Gastroesophageal sphincter (tissue), 4 donors: ENCODE data around the gene DNASE2B. TPM values are rescaled to one million over a fixed set of nuclear protein-coding genes. Genes with fewer than 3 reads are reported as not detected.

Experiments used
- ATAC-seq: fragments of 150-250 bp; one replicate; pipeline ENCODE4 v1.9.1; 2016; ENCODE audit warnings: mild to moderate bottlenecking, moderate library complexity
- H3K27ac ChIP-seq, 4 donors: fragments of 200-600 bp; sonication (generic) in 3 of 4; 1 replicate in 3 of 4; 2 replicates in 1 of 4; pipeline ENCODE4 v1.5.1; 2016 to 2019
- H3K27me3 ChIP-seq: fragments of 200-600 bp; sonication (generic); one replicate; pipeline ENCODE4 v1.5.1; 2019
- H3K36me3 ChIP-seq, 2 donors: fragments of 200-600 bp; sonication (generic); one replicate each; pipeline ENCODE4 v1.5.1; 2019; ENCODE audit warnings: control low read depth in 1 of 2
- H3K4me1 ChIP-seq, 3 donors: fragments of 200-600 bp; sonication (generic); 1 replicate in 2 of 3; 2 replicates in 1 of 3; pipeline ENCODE4 v1.5.1; 2016 to 2019; ENCODE audit warnings: control low read depth in 2 of 3
- H3K4me3 ChIP-seq, 2 donors: fragments of 200-600 bp; sonication (generic); one replicate each; pipeline ENCODE4 v1.5.1; 2019; ENCODE audit warnings: mild to moderate bottlenecking in 1 of 2, moderate library complexity in 1 of 2
- H3K9me3 ChIP-seq, 3 donors: fragments of 200-600 bp; sonication (generic); one replicate each; pipeline ENCODE4 v1.5.1; 2017 to 2019; ENCODE audit warnings: control low read depth in 2 of 3
- EP300 ChIP-seq: sonication (generic); formaldehyde crosslinking; IDR thresholded peaks from one replicate; pipeline ENCODE4 v1.6.1; 2017; ENCODE audit warnings: antibody characterized with exemption, mild to moderate bottlenecking
- POLR2A ChIP-seq, 2 donors: fragments of 450-650 bp; IDR thresholded peaks; one replicate each; pipeline ENCODE4 v1.6.1; 2017; ENCODE audit warnings: antibody characterized with exemption in 2 of 2, mild to moderate bottlenecking in 2 of 2, moderate library complexity in 1 of 2
- POLR2AphosphoS5 ChIP-seq: sonication (generic); formaldehyde crosslinking; IDR thresholded peaks from one replicate; pipeline ENCODE4 v1.6.1; 2017; ENCODE audit warnings: antibody characterized with exemption
- WGBS, 2 donors: methylation state at CpG; one replicate each; pipeline ENCODE4 v1.1.5; 2018; ENCODE audit warnings: low coverage in 1 of 2; 5-methylcytosine and 5-hydroxymethylcytosine counted together
- total RNA-seq, 4 donors: library from RNA; depleted of rRNA; stranded (reverse); fragments of >200 nt; gene quantifications; one replicate each; pipeline ENCODE4 v1.1.0, GENCODE V29; 2016
- TF ChIP-seq, protein P1 (sequence below), 4 experiments: fragments of 200-600 bp in 2 of 4; fragments of 450-650 bp in 2 of 4; sonication (generic) in 1 of 4; IDR thresholded peaks; one replicate each; pipeline ENCODE4 v1.5.1; 2017 to 2019; ENCODE audit warnings: antibody characterized with exemption in 4 of 4, mild to moderate bottlenecking in 2 of 4, moderate library complexity in 2 of 4

DNASE2B gene
- total RNA-seq, 4 donors from 2014 or later = not detected

- Histone ChIP-seq H3K27ac (peak overlapping the region in 1 of 4 donors; percentile 54), H3K9me3 (no peaks in the 10 kb centered on the region), H3K4me3 (no peak overlapping the region), H3K36me3 (no peaks in the 10 kb centered on the region), H3K4me1 (peaks cover 0 to 27% (median 8%) of the 10 kb centered on the region in 3 donors), H3K27me3 (no peaks in the 10 kb centered on the region)
- WGBS, 2 donors = 62 to 86% methylated on average over 1 to 2 of the region's 2 CpGs
- TF ChIP-seq EP300 (no peak), POLR2AphosphoS5 (no peak), POLR2A (IDR thresholded peaks at IDR 0.05) (no peak)
- TF ChIP-seq, protein P1, sequence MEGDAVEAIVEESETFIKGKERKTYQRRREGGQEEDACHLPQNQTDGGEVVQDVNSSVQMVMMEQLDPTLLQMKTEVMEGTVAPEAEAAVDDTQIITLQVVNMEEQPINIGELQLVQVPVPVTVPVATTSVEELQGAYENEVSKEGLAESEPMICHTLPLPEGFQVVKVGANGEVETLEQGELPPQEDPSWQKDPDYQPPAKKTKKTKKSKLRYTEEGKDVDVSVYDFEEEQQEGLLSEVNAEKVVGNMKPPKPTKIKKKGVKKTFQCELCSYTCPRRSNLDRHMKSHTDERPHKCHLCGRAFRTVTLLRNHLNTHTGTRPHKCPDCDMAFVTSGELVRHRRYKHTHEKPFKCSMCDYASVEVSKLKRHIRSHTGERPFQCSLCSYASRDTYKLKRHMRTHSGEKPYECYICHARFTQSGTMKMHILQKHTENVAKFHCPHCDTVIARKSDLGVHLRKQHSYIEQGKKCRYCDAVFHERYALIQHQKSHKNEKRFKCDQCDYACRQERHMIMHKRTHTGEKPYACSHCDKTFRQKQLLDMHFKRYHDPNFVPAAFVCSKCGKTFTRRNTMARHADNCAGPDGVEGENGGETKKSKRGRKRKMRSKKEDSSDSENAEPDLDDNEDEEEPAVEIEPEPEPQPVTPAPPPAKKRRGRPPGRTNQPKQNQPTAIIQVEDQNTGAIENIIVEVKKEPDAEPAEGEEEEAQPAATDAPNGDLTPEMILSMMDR (IDR thresholded peaks at IDR 0.05) = no peak
- no peak for ATAC-seq
Observed at GRCh38 chr1:84366786-84367185, 31.5 kb upstream of the DNASE2B start.

DNA sequence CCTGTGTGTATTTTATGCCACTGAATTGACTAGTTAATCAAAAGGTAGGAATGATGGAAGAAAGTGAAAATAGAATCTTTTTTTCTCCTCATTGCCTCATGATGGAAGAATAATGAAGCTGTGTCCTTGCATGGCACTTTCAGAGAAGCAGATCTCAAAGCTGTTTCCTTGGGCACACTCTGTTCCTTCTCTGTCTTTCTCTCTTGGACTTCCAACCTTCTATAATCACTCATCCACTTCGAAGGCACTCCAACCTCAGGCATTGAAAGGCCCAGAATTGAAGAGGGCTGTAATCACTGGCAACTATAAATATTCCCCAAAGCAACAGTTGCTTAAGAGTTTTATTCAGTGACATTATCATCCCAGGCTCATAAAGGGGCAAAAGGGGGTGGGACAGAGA, 31.1 kb upstream of the DNASE2B start:
- Histone ChIP-seq H3K9me3 (no peaks in the 10 kb centered on the region), H3K36me3 (no peaks in the 10 kb centered on the region), H3K27ac (peak overlapping the region in 1 of 4 donors; percentile 54), H3K4me3 (no peak overlapping the region), H3K4me1 (peaks cover 0 to 27% (median 8%) of the 10 kb centered on the region in 3 donors), H3K27me3 (no peaks in the 10 kb centered on the region)
- peak; percentile 53 for ATAC-seq
- TF ChIP-seq POLR2A (IDR thresholded peaks at IDR 0.05) (no peak), EP300 (no peak), POLR2AphosphoS5 (peak; percentile 67)
- TF ChIP-seq, protein P1 (IDR thresholded peaks at IDR 0.05) = no peak
- 78 to 100% methylated on average over 1 of the region's 1 CpG for WGBS, 2 donors

- 86 to 100% methylated on average over 1 to 4 of the region's 5 CpGs for WGBS, 2 donors
- Histone ChIP-seq H3K4me1 (peaks cover 0 to 20% (median 8%) of the 10 kb centered on the region in 3 donors), H3K9me3 (no peaks in the 10 kb centered on the region), H3K36me3 (no peaks in the 10 kb centered on the region), H3K27ac (no peak overlapping the region), H3K4me3 (no peak overlapping the region), H3K27me3 (no peaks in the 10 kb centered on the region)
- TF ChIP-seq, protein P1 (IDR thresholded peaks at IDR 0.05) = no peak
- TF ChIP-seq EP300 (no peak), POLR2A (IDR thresholded peaks at IDR 0.05) (no peak), POLR2AphosphoS5 (no peak)
- ATAC-seq = no peak
Observed at GRCh38 chr1:84368441-84368840, 29.8 kb upstream of the DNASE2B start.

DNA sequence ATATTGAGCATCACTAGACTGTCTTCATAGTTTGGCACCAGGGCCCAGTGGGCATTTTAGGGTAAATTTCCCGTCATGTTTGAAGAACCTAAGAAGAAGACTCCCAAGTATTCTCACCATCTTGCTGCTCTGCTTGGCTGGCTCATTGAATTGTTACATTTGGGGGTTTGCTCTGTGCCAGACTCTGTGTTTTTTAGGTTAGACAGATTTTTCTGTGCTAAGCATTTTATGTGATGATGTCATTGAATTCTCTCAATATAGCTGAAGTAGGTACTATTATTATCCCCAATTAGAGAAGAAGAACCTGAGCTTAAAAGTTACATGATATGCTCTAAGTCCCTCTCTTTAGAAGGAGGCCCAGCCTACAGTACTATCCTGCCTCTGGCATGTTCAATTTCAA, 28.0 kb upstream of the DNASE2B start:
- 83 to 100% methylated on average over 1 of the region's 1 CpG for WGBS, 2 donors
- Histone ChIP-seq H3K9me3 (no peaks in the 10 kb centered on the region), H3K27ac (no peak overlapping the region), H3K4me3 (no peak overlapping the region), H3K4me1 (peaks cover 0 to 32% (median 8%) of the 10 kb centered on the region in 3 donors), H3K36me3 (no peaks in the 10 kb centered on the region), H3K27me3 (no peaks in the 10 kb centered on the region)
- TF ChIP-seq POLR2A (IDR thresholded peaks at IDR 0.05) (no peak), POLR2AphosphoS5 (no peak), EP300 (no peak)
- TF ChIP-seq, protein P1 (IDR thresholded peaks at IDR 0.05) = no peak
- ATAC-seq = no peak

GRCh38 chr1:84370831-84371394, 27.4 kb upstream of the DNASE2B start:
- ATAC-seq = no peak
- no peak for TF ChIP-seq EP300
- 60 to 98% methylated on average over 1 to 4 of the region's 4 CpGs for WGBS, 2 donors
- no peaks in the 10 kb centered on the region for H3K36me3 ChIP-seq
- H3K9me3 ChIP-seq = no peaks in the 10 kb centered on the region
- H3K27ac ChIP-seq = no peak overlapping the region
- no peak overlapping the region for H3K4me3 ChIP-seq
- no peaks in the 10 kb centered on the region for H3K27me3 ChIP-seq
- peaks cover 0 to 34% (median 5%) of the 10 kb centered on the region in 3 donors for H3K4me1 ChIP-seq
